Globus pallidus (tissue), 1 donor: ENCODE measurements around the gene HTN3.
"Not testable (repeated sequence)": the region's sequence is repeated elsewhere in the genome, so short reads cannot be mapped to it uniquely, and the experiment has no call there.

Experiments
- DNase-seq: peaks from one replicate; pipeline ENCODE4 v3.0.0-alpha.2; 2015; ENCODE audit warnings: low spot score

HTN3 gene

GRCh38 chr4:70028159-70028558 lies at the start of gene HTN3:
TSS of gene HTN3 (plus strand) at chr4:70028459. CDS start at chr4:70030741, 2,282 bp downstream.
- DNase-seq, result not testable (repeated sequence)

- no peak for DNase-seq
Observed at GRCh38 chr4:69984030-69984443, 44.2 kb upstream of the HTN3 start.

- no peak for DNase-seq
Observed at GRCh38 chr4:69986663-69987062, 41.6 kb upstream of the HTN3 start.

- DNase-seq, result no peak
Observed at GRCh38 chr4:69991016-69991415, 37.2 kb upstream of the HTN3 start.

- DNase-seq, result no peak
Observed at GRCh38 chr4:69994782-69995181, 33.5 kb upstream of the HTN3 start.

- no peak for DNase-seq
Observed at GRCh38 chr4:69995526-69996016, 32.7 kb upstream of the HTN3 start, which contains the start of gene STATH. TSS of gene STATH (plus strand) at chr4:69995966. CDS start at chr4:69998438, 2,472 bp downstream.

- no peak for DNase-seq
Observed at GRCh38 chr4:69999420-69999819, 28.8 kb upstream of the HTN3 start.

- no peak for DNase-seq
Observed at GRCh38 chr4:70000711-70001110, 27.5 kb upstream of the HTN3 start.

GRCh38 chr4:70002507-70002906 lies 25.8 kb upstream of the HTN3 start:
- no peak for DNase-seq

- no peak for DNase-seq
Observed at GRCh38 chr4:70008771-70009170, 19.5 kb upstream of the HTN3 start.

- not testable (repeated sequence) for DNase-seq
Observed at GRCh38 chr4:70019006-70019405, 9.3 kb upstream of the HTN3 start.

GRCh38 chr4:70023218-70023617 lies 5.0 kb upstream of the HTN3 start:
- DNase-seq, result no peak

GRCh38 chr4:70027011-70027410 lies 1.2 kb upstream of the HTN3 start:
- DNase-seq, result no peak

GRCh38 chr4:70037559-70037958 lies 9.3 kb downstream of the HTN3 start:
- DNase-seq, result not testable (repeated sequence)

GRCh38 chr4:70039928-70040327 lies 11.7 kb downstream of the HTN3 start:
- not testable (repeated sequence) for DNase-seq

GRCh38 chr4:70041652-70042286 lies 13.5 kb downstream of the HTN3 start:
- no peak for DNase-seq

- DNase-seq, result not testable (repeated sequence)
Observed at GRCh38 chr4:70050138-70050537, 21.9 kb downstream of the HTN3 start, which contains the start of gene HTN1. TSS of gene HTN1 (plus strand) at chr4:70050438. CDS start at chr4:70053077, 2,639 bp downstream.

- DNase-seq, result not testable (repeated sequence)
Observed at GRCh38 chr4:70056534-70056933, 28.3 kb downstream of the HTN3 start.

GRCh38 chr4:70057651-70058050 lies 29.4 kb downstream of the HTN3 start:
- no peak for DNase-seq

GRCh38 chr4:70059149-70059548 lies 30.9 kb downstream of the HTN3 start:
- DNase-seq, result no peak

- DNase-seq, result no peak
Observed at GRCh38 chr4:70062000-70062399, 33.7 kb downstream of the HTN3 start.

GRCh38 chr4:70080205-70080604 lies 51.9 kb downstream of the HTN3 start:
- no peak for DNase-seq
